ENCODE results near the gene PTPRM. TPM values are rescaled to one million over a fixed set of nuclear protein-coding genes. Genes with fewer than 3 reads are reported as not detected.

PTPRM gene
- total RNA-seq, 1 experiment from 2014 or later, result 1.6 TPM

GRCh38 chr18:8097927-8098326 lies 530.8 kb downstream of the PTPRM start:
- intact Hi-C loops (cut with micrococcal nuclease; ENCODE audit: unreplicated experiment), result no loop called here
- TF ChIP-seq, protein P1, sequence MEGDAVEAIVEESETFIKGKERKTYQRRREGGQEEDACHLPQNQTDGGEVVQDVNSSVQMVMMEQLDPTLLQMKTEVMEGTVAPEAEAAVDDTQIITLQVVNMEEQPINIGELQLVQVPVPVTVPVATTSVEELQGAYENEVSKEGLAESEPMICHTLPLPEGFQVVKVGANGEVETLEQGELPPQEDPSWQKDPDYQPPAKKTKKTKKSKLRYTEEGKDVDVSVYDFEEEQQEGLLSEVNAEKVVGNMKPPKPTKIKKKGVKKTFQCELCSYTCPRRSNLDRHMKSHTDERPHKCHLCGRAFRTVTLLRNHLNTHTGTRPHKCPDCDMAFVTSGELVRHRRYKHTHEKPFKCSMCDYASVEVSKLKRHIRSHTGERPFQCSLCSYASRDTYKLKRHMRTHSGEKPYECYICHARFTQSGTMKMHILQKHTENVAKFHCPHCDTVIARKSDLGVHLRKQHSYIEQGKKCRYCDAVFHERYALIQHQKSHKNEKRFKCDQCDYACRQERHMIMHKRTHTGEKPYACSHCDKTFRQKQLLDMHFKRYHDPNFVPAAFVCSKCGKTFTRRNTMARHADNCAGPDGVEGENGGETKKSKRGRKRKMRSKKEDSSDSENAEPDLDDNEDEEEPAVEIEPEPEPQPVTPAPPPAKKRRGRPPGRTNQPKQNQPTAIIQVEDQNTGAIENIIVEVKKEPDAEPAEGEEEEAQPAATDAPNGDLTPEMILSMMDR (IDR thresholded peaks at IDR 0.05), result no peak
- TF ChIP-seq, protein P2, sequence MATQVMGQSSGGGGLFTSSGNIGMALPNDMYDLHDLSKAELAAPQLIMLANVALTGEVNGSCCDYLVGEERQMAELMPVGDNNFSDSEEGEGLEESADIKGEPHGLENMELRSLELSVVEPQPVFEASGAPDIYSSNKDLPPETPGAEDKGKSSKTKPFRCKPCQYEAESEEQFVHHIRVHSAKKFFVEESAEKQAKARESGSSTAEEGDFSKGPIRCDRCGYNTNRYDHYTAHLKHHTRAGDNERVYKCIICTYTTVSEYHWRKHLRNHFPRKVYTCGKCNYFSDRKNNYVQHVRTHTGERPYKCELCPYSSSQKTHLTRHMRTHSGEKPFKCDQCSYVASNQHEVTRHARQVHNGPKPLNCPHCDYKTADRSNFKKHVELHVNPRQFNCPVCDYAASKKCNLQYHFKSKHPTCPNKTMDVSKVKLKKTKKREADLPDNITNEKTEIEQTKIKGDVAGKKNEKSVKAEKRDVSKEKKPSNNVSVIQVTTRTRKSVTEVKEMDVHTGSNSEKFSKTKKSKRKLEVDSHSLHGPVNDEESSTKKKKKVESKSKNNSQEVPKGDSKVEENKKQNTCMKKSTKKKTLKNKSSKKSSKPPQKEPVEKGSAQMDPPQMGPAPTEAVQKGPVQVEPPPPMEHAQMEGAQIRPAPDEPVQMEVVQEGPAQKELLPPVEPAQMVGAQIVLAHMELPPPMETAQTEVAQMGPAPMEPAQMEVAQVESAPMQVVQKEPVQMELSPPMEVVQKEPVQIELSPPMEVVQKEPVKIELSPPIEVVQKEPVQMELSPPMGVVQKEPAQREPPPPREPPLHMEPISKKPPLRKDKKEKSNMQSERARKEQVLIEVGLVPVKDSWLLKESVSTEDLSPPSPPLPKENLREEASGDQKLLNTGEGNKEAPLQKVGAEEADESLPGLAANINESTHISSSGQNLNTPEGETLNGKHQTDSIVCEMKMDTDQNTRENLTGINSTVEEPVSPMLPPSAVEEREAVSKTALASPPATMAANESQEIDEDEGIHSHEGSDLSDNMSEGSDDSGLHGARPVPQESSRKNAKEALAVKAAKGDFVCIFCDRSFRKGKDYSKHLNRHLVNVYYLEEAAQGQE (IDR thresholded peaks at IDR 0.05; ENCODE audit: insufficient read depth in 1 of 2, low read depth in 2 of 2, low read length in 1 of 2), result no peak
- TF ChIP-seq TCF7L2 (IDR thresholded peaks at IDR 0.05; ENCODE audit: low read depth, low read length), result no peak
- TF ChIP-seq POLR2AphosphoS5 (IDR thresholded peaks at IDR 0.05; ENCODE audit: low read depth, low read length), result no peak
- TF ChIP-seq SIN3A (IDR thresholded peaks at IDR 0.05; ENCODE audit: borderline replicate concordance, insufficient read depth, low read depth, low read length), result no peak
- H3K27ac ChIP-seq (ENCODE audit: low read length), result no peak overlapping the region
- H3K36me3 ChIP-seq (ENCODE audit: control insufficient read depth, insufficient read depth, low read length), result no peaks in the 10 kb centered on the region
- H3K9me3 ChIP-seq (ENCODE audit: control insufficient read depth, insufficient read depth, low read depth, low read length), result no peaks in the 10 kb centered on the region
- H3K4me3 ChIP-seq (ENCODE audit: low read depth in 2 of 2, low read length in 2 of 2), result no peak overlapping the region
- BruUV-seq (replicated peaks), result no TSS peak
- ChIA-PET POLR2A (no interaction called here), CTCF (no interaction called here)
- in situ Hi-C loops (cut with HindIII; ENCODE audit: low pct_unique_long_range_greater_than_20kb, low sequenced_read_pairs), result no loop called here
- no peaks in the 10 kb centered on the region for H3K27me3 ChIP-seq (ENCODE audit: control insufficient read depth, insufficient read depth, low read length)
- ATAC-seq (no peak), DNase-seq (ENCODE audit: low read depth, low spot score) (no peak)
- H3K4me1 ChIP-seq (ENCODE audit: control insufficient read depth, insufficient read depth, low read length), result no peaks in the 10 kb centered on the region

GRCh38 chr18:8106603-8107002 lies 539.5 kb downstream of the PTPRM start:
- ATAC-seq (no peak), DNase-seq (ENCODE audit: low read depth, low spot score) (no peak)
- no peaks in the 10 kb centered on the region for H3K27me3 ChIP-seq (ENCODE audit: control insufficient read depth, insufficient read depth, low read length)
- intact Hi-C loops (cut with micrococcal nuclease; ENCODE audit: unreplicated experiment) (no loop called here), in situ Hi-C loops (cut with HindIII; ENCODE audit: low pct_unique_long_range_greater_than_20kb, low sequenced_read_pairs) (no loop called here)
- no peaks in the 10 kb centered on the region for H3K36me3 ChIP-seq (ENCODE audit: control insufficient read depth, insufficient read depth, low read length)
- POLR2A ChIA-PET, result no interaction called here
- H3K9me3 ChIP-seq (ENCODE audit: control insufficient read depth, insufficient read depth, low read depth, low read length), result no peaks in the 10 kb centered on the region
- TF ChIP-seq, protein P2 (IDR thresholded peaks at IDR 0.05; ENCODE audit: insufficient read depth in 1 of 2, low read depth in 2 of 2, low read length in 1 of 2), result no peak
- TF ChIP-seq SIN3A (IDR thresholded peaks at IDR 0.05; ENCODE audit: borderline replicate concordance, insufficient read depth, low read depth, low read length), result no peak
- TF ChIP-seq POLR2AphosphoS5 (IDR thresholded peaks at IDR 0.05; ENCODE audit: low read depth, low read length), result no peak
- TF ChIP-seq TCF7L2 (IDR thresholded peaks at IDR 0.05; ENCODE audit: low read depth, low read length), result no peak
- TF ChIP-seq, protein P1 (IDR thresholded peaks at IDR 0.05), result no peak
- no peaks in the 10 kb centered on the region for H3K4me1 ChIP-seq (ENCODE audit: control insufficient read depth, insufficient read depth, low read length)
- CTCF ChIA-PET, result no interaction called here
- BruUV-seq (replicated peaks), result no TSS peak
- H3K4me3 ChIP-seq (ENCODE audit: low read depth in 2 of 2, low read length in 2 of 2), result no peak overlapping the region
- no peak overlapping the region for H3K27ac ChIP-seq (ENCODE audit: low read length)

Measured in Panc1 (cell line).